ENCODE results near the gene MRPL37. TPM values are rescaled to one million over a fixed set of nuclear protein-coding genes. Genes with fewer than 3 reads are reported as not detected.

The MRPL37 gene
- total and polyA plus RNA-seq, 8 donors: 17.5 to 49.2 (median 35.1) TPM

DNA sequence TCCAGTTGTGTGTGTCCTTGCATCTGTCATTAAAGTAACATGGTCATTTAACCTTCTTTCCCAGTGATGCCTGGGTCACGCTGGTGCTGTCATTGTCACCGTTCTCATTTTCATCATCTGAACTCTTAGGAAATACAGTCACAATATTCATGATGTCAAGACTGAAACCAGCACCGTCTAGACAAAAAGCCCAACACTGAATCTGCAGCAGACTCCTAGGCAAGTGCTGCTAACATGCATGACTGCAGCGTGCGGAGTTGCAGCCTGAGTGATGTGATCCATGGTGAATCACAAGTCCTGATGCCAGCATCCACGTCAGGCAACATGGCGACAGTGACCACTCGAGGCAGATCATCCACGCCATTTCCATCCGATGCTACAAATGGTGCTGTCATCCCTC is 37.6 kb downstream of the MRPL37 start:
- Histone ChIP-seq H3K9me3 (no peaks in the 10 kb centered on the region), H3K4me3 (no peak overlapping the region), H3K27me3 (no peaks in the 10 kb centered on the region), H3K36me3 (peaks cover 0 to 5% (median 0%) of the 10 kb centered on the region in 3 donors), H3K27ac (no peak overlapping the region), H3K4me1 (no peaks in the 10 kb centered on the region)
- no peak for FAIRE-seq
- WGBS, 2 donors: 91 to 92% methylated on average over 10 of the region's 10 CpGs
- ATAC-seq: no peak
- TF ChIP-seq, protein P1, sequence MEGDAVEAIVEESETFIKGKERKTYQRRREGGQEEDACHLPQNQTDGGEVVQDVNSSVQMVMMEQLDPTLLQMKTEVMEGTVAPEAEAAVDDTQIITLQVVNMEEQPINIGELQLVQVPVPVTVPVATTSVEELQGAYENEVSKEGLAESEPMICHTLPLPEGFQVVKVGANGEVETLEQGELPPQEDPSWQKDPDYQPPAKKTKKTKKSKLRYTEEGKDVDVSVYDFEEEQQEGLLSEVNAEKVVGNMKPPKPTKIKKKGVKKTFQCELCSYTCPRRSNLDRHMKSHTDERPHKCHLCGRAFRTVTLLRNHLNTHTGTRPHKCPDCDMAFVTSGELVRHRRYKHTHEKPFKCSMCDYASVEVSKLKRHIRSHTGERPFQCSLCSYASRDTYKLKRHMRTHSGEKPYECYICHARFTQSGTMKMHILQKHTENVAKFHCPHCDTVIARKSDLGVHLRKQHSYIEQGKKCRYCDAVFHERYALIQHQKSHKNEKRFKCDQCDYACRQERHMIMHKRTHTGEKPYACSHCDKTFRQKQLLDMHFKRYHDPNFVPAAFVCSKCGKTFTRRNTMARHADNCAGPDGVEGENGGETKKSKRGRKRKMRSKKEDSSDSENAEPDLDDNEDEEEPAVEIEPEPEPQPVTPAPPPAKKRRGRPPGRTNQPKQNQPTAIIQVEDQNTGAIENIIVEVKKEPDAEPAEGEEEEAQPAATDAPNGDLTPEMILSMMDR (IDR thresholded peaks at IDR 0.05): no peak
- intact Hi-C loops (cut with DNase I): no loop called here
- DNase-seq: no peak

DNA sequence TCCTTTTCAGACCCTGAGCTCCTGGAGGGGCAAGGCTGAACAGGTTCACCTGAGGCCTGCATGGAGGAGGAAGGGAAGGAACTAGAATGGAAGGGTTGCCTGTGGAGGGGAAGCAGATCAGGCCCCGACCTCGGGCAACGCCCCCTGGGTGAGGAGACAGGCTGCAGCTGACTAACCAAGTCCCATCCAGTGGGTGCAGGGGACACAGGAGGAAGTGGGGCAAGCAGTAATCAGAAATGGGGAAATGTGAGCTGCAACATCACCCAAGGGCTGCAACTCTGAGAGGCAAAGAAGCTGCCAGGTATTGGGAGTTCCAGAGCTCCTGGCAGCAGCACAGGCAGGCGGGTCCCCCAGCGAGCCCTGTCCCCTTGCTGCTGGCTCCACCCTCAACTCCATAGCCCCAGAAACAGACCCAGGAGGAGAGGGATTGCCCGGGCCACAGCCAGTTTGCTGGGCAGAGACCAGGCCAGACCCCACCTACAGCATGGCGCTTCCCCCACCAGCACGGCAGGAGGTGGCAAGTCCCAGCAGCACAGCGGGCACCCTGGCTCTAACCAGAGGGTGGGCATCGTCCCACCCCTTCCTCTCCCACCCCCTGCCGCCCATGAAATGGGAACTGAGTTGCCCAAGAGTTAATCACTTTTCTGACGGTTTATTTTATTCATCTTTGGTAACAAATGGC is 38.5 kb downstream of the MRPL37 start:
- H3K36me3 ChIP-seq: peaks cover 0 to 5% (median 0%) of the 10 kb centered on the region in 3 donors
- DNase-seq (no peak), FAIRE-seq (no peak), ATAC-seq (peak in 1 of 4 donors; percentile 32)
- TF ChIP-seq, protein P1 (IDR thresholded peaks at IDR 0.05): no peak
- H3K27me3 ChIP-seq: no peaks in the 10 kb centered on the region
- H3K27ac ChIP-seq: no peak overlapping the region
- no peak overlapping the region for H3K4me3 ChIP-seq
- H3K9me3 ChIP-seq: no peaks in the 10 kb centered on the region
- intact Hi-C loops (cut with DNase I): no loop called here
- WGBS, 2 donors: 88 to 91% methylated on average over 12 of the region's 12 CpGs
- no peaks in the 10 kb centered on the region for H3K4me1 ChIP-seq

DNA sequence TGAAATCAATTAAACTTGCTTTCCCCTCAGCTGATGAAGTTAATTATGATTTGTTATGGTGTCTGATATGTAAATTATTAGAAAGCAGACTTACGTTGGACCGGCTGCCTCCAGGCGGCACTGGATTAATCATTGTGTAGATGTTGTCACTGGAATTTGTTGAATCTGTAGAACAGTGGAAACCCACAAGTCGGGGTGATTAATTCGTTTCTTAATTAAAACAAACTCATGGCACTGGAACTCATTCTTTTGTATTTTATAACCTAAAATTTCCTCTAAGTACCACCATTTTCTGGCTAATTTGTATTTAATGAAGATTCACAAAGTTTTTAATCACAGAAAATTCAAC is 39.0 kb downstream of the MRPL37 start:
- 86 to 89% methylated on average over 5 of the region's 5 CpGs for WGBS, 2 donors
- H3K9me3 ChIP-seq: no peaks in the 10 kb centered on the region
- DNase-seq (no peak), ATAC-seq (no peak), FAIRE-seq (no peak)
- TF ChIP-seq, protein P1 (IDR thresholded peaks at IDR 0.05): no peak
- H3K4me1 ChIP-seq: no peaks in the 10 kb centered on the region
- H3K36me3 ChIP-seq: peaks cover 0 to 8% (median 0%) of the 10 kb centered on the region in 3 donors
- H3K27ac ChIP-seq: no peak overlapping the region
- H3K4me3 ChIP-seq: no peak overlapping the region
- intact Hi-C loops (cut with DNase I): no loop called here
- no peaks in the 10 kb centered on the region for H3K27me3 ChIP-seq

DNA sequence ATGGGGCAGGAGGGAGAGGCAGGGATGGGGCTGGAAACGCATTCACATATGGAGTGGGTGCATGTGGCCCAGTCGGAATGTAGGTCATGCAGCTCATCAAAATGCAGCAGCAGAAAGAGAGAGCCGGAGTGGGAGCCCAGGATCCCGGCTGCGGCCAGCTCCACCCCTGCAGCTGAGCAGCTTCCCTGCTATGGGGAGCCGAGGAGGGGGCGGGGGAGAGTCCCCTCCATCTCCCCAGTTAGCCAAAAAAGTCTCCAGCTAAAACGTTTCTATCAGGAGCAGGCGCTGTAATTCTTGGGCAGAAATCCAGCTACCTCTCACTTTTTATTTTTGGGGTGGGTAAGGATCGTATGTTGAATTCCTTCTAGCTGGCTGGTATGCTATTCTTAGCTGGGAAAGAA is 39.7 kb downstream of the MRPL37 start:
- no peak for ATAC-seq
- Histone ChIP-seq H3K4me1 (no peaks in the 10 kb centered on the region), H3K9me3 (no peaks in the 10 kb centered on the region), H3K36me3 (peaks cover 0 to 8% (median 0%) of the 10 kb centered on the region in 3 donors), H3K4me3 (no peak overlapping the region), H3K27me3 (no peaks in the 10 kb centered on the region), H3K27ac (no peak overlapping the region)
- 86 to 89% methylated on average over 10 of the region's 10 CpGs for WGBS, 2 donors
- FAIRE-seq: no peak
- intact Hi-C loops (cut with DNase I): no loop called here
- no peak for DNase-seq
- TF ChIP-seq, protein P1 (IDR thresholded peaks at IDR 0.05): no peak

DNA sequence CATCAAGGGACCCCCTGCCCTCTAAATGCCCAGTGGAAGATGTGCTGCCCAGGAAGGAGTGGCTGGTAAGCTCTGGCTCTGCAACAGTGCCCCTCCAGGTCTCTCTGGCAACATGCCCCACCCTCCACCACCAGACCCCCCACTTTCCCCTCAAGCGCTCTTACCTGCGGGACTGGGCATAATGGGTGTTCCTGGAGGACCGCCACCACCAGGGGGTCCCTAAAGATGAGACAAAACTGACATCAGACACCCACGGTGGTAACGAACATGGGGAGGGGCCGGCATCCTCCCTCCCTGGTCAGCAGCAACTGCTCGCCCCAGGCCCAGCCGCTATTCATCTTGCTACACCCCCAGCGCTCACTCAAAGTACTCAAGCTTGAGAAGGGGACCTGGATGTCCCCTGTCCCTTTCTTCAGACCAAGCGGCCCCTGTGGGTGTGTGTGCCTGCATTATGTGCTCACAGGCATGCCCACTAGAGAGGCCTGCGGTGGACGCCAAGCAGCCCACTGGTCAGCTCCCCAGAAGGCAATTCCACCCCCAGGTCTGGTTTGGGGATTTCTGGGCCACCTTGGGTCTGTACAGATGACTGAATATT is 40.9 kb downstream of the MRPL37 start:
- TF ChIP-seq, protein P1 (IDR thresholded peaks at IDR 0.05): no peak
- H3K9me3 ChIP-seq: no peaks in the 10 kb centered on the region
- peaks cover 0 to 8% (median 0%) of the 10 kb centered on the region in 3 donors for H3K36me3 ChIP-seq
- no peak for DNase-seq
- H3K27me3 ChIP-seq: no peaks in the 10 kb centered on the region
- no peaks in the 10 kb centered on the region for H3K4me1 ChIP-seq
- no peak for FAIRE-seq
- intact Hi-C loops (cut with DNase I): no loop called here
- H3K27ac ChIP-seq: no peak overlapping the region
- no peak overlapping the region for H3K4me3 ChIP-seq
- WGBS, 2 donors: 96 to 97% methylated on average over 11 to 12 of the region's 12 CpGs
- ATAC-seq: no peak
